A673 (cell line): ENCODE measurements around the gene NKD1. TPM values are rescaled to one million over a fixed set of nuclear protein-coding genes. Genes with fewer than 3 reads are reported as not detected.
"Not testable (repeated sequence)": the region's sequence is repeated elsewhere in the genome, so short reads cannot be mapped to it uniquely, and the experiment has no call there.

Source experiments
- BruUV-seq: library from RNA; stranded (reverse); fragments of 400-500 nt; replicated peaks from 2 replicates; lab custom pipeline; 2021; lab: Mats Ljungman, UMichigan
- CTCF ChIA-PET: fragments of 300-600 bp; sonication (Branson Sonifier 250); formaldehyde crosslinking; loops from one replicate; lab custom pipeline; 2022; ENCODE audit warnings: antibody characterized with exemption; lab: Charles Lee
- POLR2A ChIA-PET: fragments of 300-600 bp; sonication (Branson Sonifier 250); formaldehyde crosslinking; loops from one replicate; lab custom pipeline; 2022; ENCODE audit warnings: antibody characterized with exemption; ENCODE audit not compliant: low non-redundant PET; lab: Charles Lee
- DNase-seq: peaks from one replicate; pipeline ENCODE4 v3.0.0-alpha.2; 2015; ENCODE audit warnings: low spot score
- H3K27ac ChIP-seq: fragments of 200-600 bp; sonication (generic); 2 replicates; pipeline ENCODE4 v1.5.1; 2016; ENCODE audit warnings: mixed run types, low read depth, mild to moderate bottlenecking, mixed read lengths, antibody characterized with exemption, low read length; ENCODE audit not compliant: poor library complexity, severe bottlenecking
- H3K27me3 ChIP-seq: fragments of 200-600 bp; sonication (generic); replicated peaks from 2 replicates; pipeline ENCODE4 v1.6.1; 2017; ENCODE audit warnings: mixed run types, low read depth, mild to moderate bottlenecking, mixed read lengths, antibody characterized with exemption, low read length; ENCODE audit not compliant: insufficient read depth, poor library complexity
- H3K36me3 ChIP-seq: fragments of 200-600 bp; sonication (generic); 2 replicates; pipeline ENCODE4 v1.6.1; 2016; ENCODE audit warnings: mixed run types, mild to moderate bottlenecking, mixed read lengths, antibody characterized with exemption, low read length; ENCODE audit not compliant: insufficient read depth, poor library complexity, severe bottlenecking
- H3K4me1 ChIP-seq: fragments of 200-600 bp; sonication (generic); 2 replicates; pipeline ENCODE4 v1.6.1; 2017; ENCODE audit warnings: mixed run types, mild to moderate bottlenecking, mixed read lengths, antibody characterized with exemption, low read length; ENCODE audit not compliant: insufficient read depth, poor library complexity, severe bottlenecking
- H3K4me3 ChIP-seq: fragments of 200-600 bp; sonication (generic); 2 replicates; pipeline ENCODE4 v1.5.1; 2016; ENCODE audit warnings: low read depth, mixed run types, mild to moderate bottlenecking, mixed read lengths, low read length; ENCODE audit not compliant: poor library complexity, severe bottlenecking
- H3K9me3 ChIP-seq: fragments of 200-600 bp; sonication (generic); 2 replicates; pipeline ENCODE4 v1.6.1; 2016; ENCODE audit warnings: mixed run types, low read depth, mild to moderate bottlenecking, mixed read lengths, antibody characterized with exemption, low read length; ENCODE audit not compliant: poor library complexity, severe bottlenecking
- CTCF ChIP-seq: fragments of 300-800, 200-600 bp; sonication (generic); conservative IDR thresholded peaks from 2 replicates; pipeline ENCODE4 v1.5.1; 2017; ENCODE audit warnings: low read depth, mild to moderate bottlenecking, antibody characterized with exemption, low read length, moderate library complexity, mixed read lengths
- EZH2 ChIP-seq: fragments of 200-600 bp; sonication (generic); IDR thresholded peaks from 2 replicates; pipeline ENCODE4 v1.6.1; 2017; ENCODE audit warnings: borderline replicate concordance, low read depth, mild to moderate bottlenecking, mixed read lengths, antibody characterized with exemption, low read length; ENCODE audit not compliant: poor library complexity, severe bottlenecking
- intact Hi-C: fragments of 100-400 bp; cut with micrococcal nuclease; formaldehyde crosslinking; loops from one replicate; pipeline ENCODE4 v1.10.0; 2022; ENCODE audit not compliant: unreplicated experiment
- total RNA-seq: library from RNA; stranded (reverse); gene quantifications from 2 replicates; pipeline ENCODE4 v1.2.3, GENCODE V29; 2021

Gene NKD1
- total RNA-seq, 1 experiment from 2014 or later, result 1.1 TPM

GRCh38 chr16:50502616-50503011 is 45.6 kb upstream of the NKD1 start:
- no peak for DNase-seq
- Histone ChIP-seq H3K4me1 (no peaks in the 10 kb centered on the region), H3K27me3 (no peaks in the 10 kb centered on the region), H3K36me3 (no peaks in the 10 kb centered on the region), H3K9me3 (no peaks in the 10 kb centered on the region), H3K27ac (no peak overlapping the region), H3K4me3 (no peak overlapping the region)
- CTCF ChIA-PET, result no interaction called here
- TF ChIP-seq CTCF (no peak), EZH2 (no peak)
- POLR2A ChIA-PET, result no interaction called here
- intact Hi-C loops, result no loop called here
- no TSS peak for BruUV-seq

GRCh38 chr16:50503868-50504531 is 44.2 kb upstream of the NKD1 start:
- POLR2A ChIA-PET, H3K27me3 ChIP-seq, H3K4me1 ChIP-seq, H3K4me3 ChIP-seq, H3K9me3 ChIP-seq, DNase-seq, BruUV-seq, H3K36me3 ChIP-seq, CTCF ChIA-PET, intact Hi-C loops, H3K27ac ChIP-seq: not testable (repeated sequence)

- no peak for TF ChIP-seq EZH2
- TF ChIP-seq CTCF, result no peak
- Histone ChIP-seq H3K27ac (no peak overlapping the region), H3K27me3 (no peaks in the 10 kb centered on the region), H3K36me3 (no peaks in the 10 kb centered on the region), H3K9me3 (no peaks in the 10 kb centered on the region), H3K4me1 (no peaks in the 10 kb centered on the region), H3K4me3 (no peak overlapping the region)
- no TSS peak for BruUV-seq
- ChIA-PET CTCF (no interaction called here), POLR2A (no interaction called here)
- intact Hi-C loops, result no loop called here
- no peak for DNase-seq
Observed at GRCh38 chr16:50505115-50505514, 43.1 kb upstream of the NKD1 start.
